ENCODE data around the gene ZBTB14. TPM values are rescaled to one million over a fixed set of nuclear protein-coding genes. Genes with fewer than 3 reads are reported as not detected.

ZBTB14 gene
- total RNA-seq, 2 donors from 2014 or later = 6.9 to 8.0 TPM

Other genes with a start within 250 kb of the ZBTB14 start
- not detected for gene AKAIN1, start 98.5 kb downstream of the ZBTB14 start, total RNA-seq
- gene EPB41L3, start 248.3 kb upstream of the ZBTB14 start, total RNA-seq = 10 to 100 TPM; 28.0 to 34.8 TPM

Data from left cardiac atrium (tissue), 2 donors.